ENCODE data around the gene DOCK3. TPM values are rescaled to one million over a fixed set of nuclear protein-coding genes. Genes with fewer than 3 reads are reported as not detected.

DOCK3 gene
- polyA plus RNA-seq, 1 donor from 2014 or later = 15.6 TPM

DNA sequence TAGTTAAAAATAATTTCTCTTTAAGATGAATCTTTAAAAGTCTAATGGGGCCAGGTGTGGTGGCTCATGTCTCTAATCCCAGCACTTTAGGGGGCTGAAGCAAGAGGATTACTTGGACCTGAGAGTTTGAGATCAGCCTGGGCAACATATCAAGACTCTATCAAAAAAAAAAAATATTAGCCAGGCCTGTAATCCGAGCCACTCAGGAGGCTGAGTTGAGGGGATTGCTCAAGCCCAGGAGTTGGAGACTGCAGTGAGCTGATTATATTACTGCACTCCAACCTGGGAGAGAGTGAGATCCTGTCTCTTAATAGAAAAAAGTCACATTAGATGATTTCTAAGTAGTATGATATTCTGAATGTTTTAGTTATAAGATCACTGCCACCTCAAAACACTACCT lies 388.3 kb downstream of the DOCK3 start:
- no peak overlapping the region for H3K9ac ChIP-seq (ENCODE audit: low read length)
- no peaks in the 10 kb centered on the region for H3K27me3 ChIP-seq (ENCODE audit: insufficient read depth, low read depth, low read length)
- H3K4me3 ChIP-seq (ENCODE audit: low read length) = no peak overlapping the region
- no peaks in the 10 kb centered on the region for H3K9me2 ChIP-seq (ENCODE audit: insufficient read depth, low read length)
- no peaks in the 10 kb centered on the region for H3K36me3 ChIP-seq (ENCODE audit: insufficient read depth, low read length)
- H4K20me1 ChIP-seq (ENCODE audit: insufficient read depth) = no peaks in the 10 kb centered on the region
- H3K9me3 ChIP-seq (ENCODE audit: low read length) = no peaks in the 10 kb centered on the region
- H3K27ac ChIP-seq (ENCODE audit: low read length) = no peak overlapping the region
- no peaks in the 10 kb centered on the region for H3K79me2 ChIP-seq (replicated peaks; ENCODE audit: insufficient read depth, low read length)
- no peak overlapping the region for H3K4me2 ChIP-seq (ENCODE audit: low read length)
- TF ChIP-seq POLR2AphosphoS5 (IDR thresholded peaks at IDR 0.05) = no peak
- no peak for TF ChIP-seq SMC3 (conservative IDR thresholded peaks at IDR 0.05; ENCODE audit: poor library complexity)
- TF ChIP-seq REST (IDR thresholded peaks at IDR 0.05; ENCODE audit: borderline replicate concordance) = no peak
- no peak for TF ChIP-seq EP300 (conservative IDR thresholded peaks at IDR 0.05; ENCODE audit: poor library complexity, severe bottlenecking)
- no peak for TF ChIP-seq CTCF (IDR thresholded peaks at IDR 0.05; ENCODE audit: poor library complexity, severe bottlenecking)
- no peak for TF ChIP-seq RAD21 (conservative IDR thresholded peaks at IDR 0.05)
- TF ChIP-seq TAF1 (IDR thresholded peaks at IDR 0.05; ENCODE audit: low read depth) = no peak
- TF ChIP-seq EZH2 (IDR thresholded peaks at IDR 0.05; ENCODE audit: borderline replicate concordance, insufficient read depth, low read length, poor library complexity, severe bottlenecking) = no peak
- no peak for TF ChIP-seq MXI1 (conservative IDR thresholded peaks at IDR 0.05; ENCODE audit: poor library complexity, severe bottlenecking)
- no peak overlapping the region for H2AFZ ChIP-seq (ENCODE audit: low read depth, low read length)
- no peaks in the 10 kb centered on the region for H3F3A ChIP-seq (ENCODE audit: insufficient read depth, low read length, poor library complexity, severe bottlenecking)

DNA sequence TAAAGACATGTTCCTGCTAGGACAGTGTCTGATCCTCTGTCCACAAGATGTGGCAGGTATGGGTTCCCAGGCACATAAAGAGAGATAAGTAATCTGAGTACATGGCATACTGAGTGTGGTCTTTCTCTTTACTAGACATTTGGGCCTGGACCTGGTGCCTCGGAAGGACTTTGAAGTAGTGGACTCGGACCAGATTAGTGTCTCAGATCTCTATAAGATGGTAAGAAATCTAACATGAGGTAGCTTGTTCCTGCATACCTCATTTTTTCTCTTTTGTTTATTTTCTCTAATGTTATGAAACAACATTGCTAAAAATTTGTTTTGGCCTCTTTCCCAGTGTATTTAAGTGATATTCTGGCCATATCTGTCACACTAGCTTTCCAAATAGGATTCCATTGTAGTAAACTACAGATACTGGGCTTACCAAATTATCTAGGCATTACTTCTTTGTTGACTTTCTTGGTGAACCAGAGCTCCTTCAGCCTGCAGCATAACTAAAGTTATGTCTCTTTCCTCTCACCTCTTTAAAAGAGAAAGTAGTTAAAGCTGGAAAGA lies 400.6 kb downstream of the DOCK3 start:
- no peak overlapping the region for H3K27ac ChIP-seq (ENCODE audit: low read length)
- H3K4me2 ChIP-seq (ENCODE audit: low read length) = no peak overlapping the region
- no peak overlapping the region for H2AFZ ChIP-seq (ENCODE audit: low read depth, low read length)
- no peaks in the 10 kb centered on the region for H3F3A ChIP-seq (ENCODE audit: insufficient read depth, low read length, poor library complexity, severe bottlenecking)
- H3K4me3 ChIP-seq (ENCODE audit: low read length) = no peak overlapping the region
- H3K9ac ChIP-seq (ENCODE audit: low read length) = no peak overlapping the region
- H3K36me3 ChIP-seq (ENCODE audit: insufficient read depth, low read length) = peaks cover 5% of the 10 kb centered on the region
- TF ChIP-seq EP300 (conservative IDR thresholded peaks at IDR 0.05; ENCODE audit: poor library complexity, severe bottlenecking) (no peak), MXI1 (conservative IDR thresholded peaks at IDR 0.05; ENCODE audit: poor library complexity, severe bottlenecking) (no peak), RAD21 (conservative IDR thresholded peaks at IDR 0.05) (no peak), REST (IDR thresholded peaks at IDR 0.05; ENCODE audit: borderline replicate concordance) (no peak), CTCF (IDR thresholded peaks at IDR 0.05; ENCODE audit: poor library complexity, severe bottlenecking) (no peak), SMC3 (conservative IDR thresholded peaks at IDR 0.05; ENCODE audit: poor library complexity) (no peak), EZH2 (IDR thresholded peaks at IDR 0.05; ENCODE audit: borderline replicate concordance, insufficient read depth, low read length, poor library complexity, severe bottlenecking) (no peak)
- no peaks in the 10 kb centered on the region for H3K27me3 ChIP-seq (ENCODE audit: insufficient read depth, low read depth, low read length)
- H4K20me1 ChIP-seq (ENCODE audit: insufficient read depth) = no peaks in the 10 kb centered on the region
- no peaks in the 10 kb centered on the region for H3K79me2 ChIP-seq (replicated peaks; ENCODE audit: insufficient read depth, low read length)
- no peaks in the 10 kb centered on the region for H3K9me3 ChIP-seq (ENCODE audit: low read length)
- H3K9me2 ChIP-seq (ENCODE audit: insufficient read depth, low read length) = no peaks in the 10 kb centered on the region

Data from neural cell (in vitro differentiated cells).